NOMO-1 treated with DMSO at 0.1 percent for 48 hours (cell line): ENCODE data around the gene NUCB1.

ENCODE experiments used
- DNase-seq: peaks from one replicate; lab custom pipeline; 2025; ENCODE audit not compliant: unreplicated experiment; lab: John Stamatoyannopoulos, UW

Gene NUCB1

GRCh38 chr19:48962029-48962848, 62.1 kb downstream of the NUCB1 start:
- peak; percentile 90 for DNase-seq

GRCh38 chr19:48962849-48963165, 62.7 kb downstream of the NUCB1 start:
- no peak for DNase-seq

GRCh38 chr19:48963371-48964204, 63.5 kb downstream of the NUCB1 start:
- peak; percentile 51 for DNase-seq

- no peak for DNase-seq
Measured at GRCh38 chr19:48964205-48965039, 64.3 kb downstream of the NUCB1 start.

GRCh38 chr19:48965040-48965805, 65.1 kb downstream of the NUCB1 start, which contains the start of gene FTL:
Gene FTL, plus strand, starts transcription at chr19:48965309. Its CDS starts 199 bp downstream, at chr19:48965508.
- peak; percentile 95 for DNase-seq

DNA sequence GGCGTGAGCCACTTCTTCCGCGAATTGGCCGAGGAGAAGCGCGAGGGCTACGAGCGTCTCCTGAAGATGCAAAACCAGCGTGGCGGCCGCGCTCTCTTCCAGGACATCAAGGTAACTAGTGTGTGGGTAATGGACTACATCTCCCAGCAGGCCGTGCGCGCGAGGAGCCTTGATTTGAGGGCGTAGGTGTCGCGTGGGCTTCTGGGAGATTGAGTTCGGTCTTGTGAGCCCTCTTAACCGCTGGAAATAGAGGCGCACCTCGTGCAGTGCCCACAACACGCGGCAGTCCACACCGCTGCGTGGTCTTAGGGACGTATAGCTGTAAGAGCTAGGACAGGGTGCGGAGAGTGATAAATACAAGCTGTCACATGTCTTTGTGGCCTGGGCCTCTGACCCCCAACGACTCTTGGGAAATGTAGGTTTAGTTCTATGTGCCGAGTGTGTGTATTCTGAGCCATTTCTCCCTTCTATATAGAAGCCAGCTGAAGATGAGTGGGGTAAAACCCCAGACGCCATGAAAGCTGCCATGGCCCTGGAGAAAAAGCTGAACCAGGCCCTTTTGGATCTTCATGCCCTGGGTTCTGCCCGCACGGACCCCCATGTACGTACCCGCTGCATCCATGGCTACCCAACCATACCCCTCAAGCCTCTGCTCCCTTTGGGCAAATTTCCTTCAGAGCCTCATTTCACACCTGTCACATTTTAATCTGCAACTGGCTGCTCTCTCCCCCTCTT, 65.9 kb downstream of the NUCB1 start:
- DNase-seq = peak; percentile 69

DNA sequence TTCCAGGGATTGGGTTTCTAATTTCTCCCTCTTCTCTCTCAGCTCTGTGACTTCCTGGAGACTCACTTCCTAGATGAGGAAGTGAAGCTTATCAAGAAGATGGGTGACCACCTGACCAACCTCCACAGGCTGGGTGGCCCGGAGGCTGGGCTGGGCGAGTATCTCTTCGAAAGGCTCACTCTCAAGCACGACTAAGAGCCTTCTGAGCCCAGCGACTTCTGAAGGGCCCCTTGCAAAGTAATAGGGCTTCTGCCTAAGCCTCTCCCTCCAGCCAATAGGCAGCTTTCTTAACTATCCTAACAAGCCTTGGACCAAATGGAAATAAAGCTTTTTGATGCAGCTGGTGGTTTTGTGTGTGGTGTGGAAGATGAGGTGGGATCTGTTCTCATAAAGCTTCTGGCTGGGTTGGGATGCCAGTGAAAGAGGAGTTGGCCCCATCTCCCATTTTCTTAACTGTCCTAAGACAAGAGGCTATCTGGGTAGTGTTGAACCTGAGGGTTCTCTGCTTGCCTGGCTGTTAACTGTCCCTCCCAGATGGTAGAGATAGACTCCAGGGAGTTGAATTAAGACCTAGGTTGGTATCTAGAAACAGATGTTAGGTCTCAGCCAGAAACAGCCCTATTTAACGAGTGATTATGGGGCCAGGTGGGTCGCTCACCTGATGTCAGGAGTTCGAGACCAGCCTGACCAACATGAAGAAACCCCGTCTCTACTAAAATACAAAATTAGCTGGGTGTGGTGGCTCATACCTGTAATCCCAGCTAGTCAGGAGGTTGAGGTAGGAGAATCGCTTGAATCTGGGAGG, 66.6 kb downstream of the NUCB1 start:
- peak; percentile 34 for DNase-seq

GRCh38 chr19:48967346-48968178, 67.5 kb downstream of the NUCB1 start:
- DNase-seq = peak; percentile 95

- DNase-seq = no peak
Measured at GRCh38 chr19:48968179-48968661, 68.1 kb downstream of the NUCB1 start.

GRCh38 chr19:48968813-48969218, 68.7 kb downstream of the NUCB1 start:
- DNase-seq = no peak

- peak; percentile 9 for DNase-seq
Measured at GRCh38 chr19:48969276-48970138, 69.4 kb downstream of the NUCB1 start.

- DNase-seq = no peak
Measured at GRCh38 chr19:48970139-48970766, 70.1 kb downstream of the NUCB1 start.

GRCh38 chr19:48970923-48971395, 70.8 kb downstream of the NUCB1 start:
- DNase-seq = peak; percentile 81
